Esophagus muscularis mucosa (tissue), 4 donors: ENCODE results near the gene CTRL. TPM values are rescaled to one million over a fixed set of nuclear protein-coding genes. Genes with fewer than 3 reads are reported as not detected.

Source experiments
- DNase-seq: peaks from one replicate; pipeline ENCODE4 v3.0.0-alpha.2; 2017; ENCODE audit errors: extremely low spot score
- H3K27ac ChIP-seq, 4 donors: fragments of 200-600 bp; sonication (generic); replicated peaks in 1 of 4; 1 replicate in 3 of 4; 2 replicates in 1 of 4; pipeline ENCODE4 v1.5.1; 2016 to 2019; ENCODE audit warnings: mild to moderate bottlenecking in 1 of 4
- H3K27me3 ChIP-seq, 4 donors: fragments of 200-600 bp; sonication (generic); one replicate each; pipeline versions ENCODE4 v1.5.1 to v1.6.0; 2016 to 2019
- H3K36me3 ChIP-seq, 4 donors: fragments of 200-600 bp; sonication (generic); one replicate each; pipeline ENCODE4 v1.5.1; 2016 to 2019
- H3K4me1 ChIP-seq, 4 donors: fragments of 200-600 bp; sonication (generic); one replicate each; pipeline ENCODE4 v1.5.1; 2016 to 2019
- H3K4me3 ChIP-seq, 4 donors: fragments of 200-600 bp; sonication (generic); 1 replicate in 2 of 4; 2 replicates in 2 of 4; pipeline ENCODE4 v1.5.1; 2016 to 2019; ENCODE audit warnings: mild to moderate bottlenecking in 4 of 4, moderate library complexity in 1 of 4
- H3K9me3 ChIP-seq, 4 donors: fragments of 200-600 bp; sonication (generic); 1 replicate in 3 of 4; 2 replicates in 1 of 4; pipeline ENCODE4 v1.5.1; 2016 to 2019
- CTCF ChIP-seq, 3 experiments: fragments of 200-600 bp in 2 of 3; fragments of 450-650 bp in 1 of 3; sonication (generic) in 2 of 3; IDR thresholded peaks; one replicate each; pipeline ENCODE4 v1.5.1; 2017 to 2019; ENCODE audit warnings: antibody characterized with exemption in 3 of 3, mild to moderate bottlenecking in 2 of 3, moderate library complexity in 1 of 3
- EP300 ChIP-seq: sonication (generic); formaldehyde crosslinking; IDR thresholded peaks from one replicate; pipeline ENCODE4 v1.6.1; 2017; ENCODE audit warnings: antibody characterized with exemption
- POLR2A ChIP-seq: fragments of 450-650 bp; IDR thresholded peaks from one replicate; pipeline ENCODE4 v1.6.1; 2017; ENCODE audit warnings: antibody characterized with exemption, moderate library complexity, mild to moderate bottlenecking, low read depth
- POLR2AphosphoS5 ChIP-seq, 2 donors: sonication (generic); formaldehyde crosslinking; IDR thresholded peaks; one replicate each; pipeline ENCODE4 v1.6.1; 2017; ENCODE audit warnings: antibody characterized with exemption in 2 of 2
- WGBS: methylation state at CpG from one replicate; pipeline ENCODE4 v1.1.5; 2018; 5-methylcytosine and 5-hydroxymethylcytosine counted together
- intact Hi-C: fragments of 100-400 bp; cut with DNase I; formaldehyde crosslinking; loops from one replicate; pipeline ENCODE4 v1.15.1; 2023
- total RNA-seq, 4 donors: library from RNA; depleted of rRNA; stranded (reverse); fragments of >200 nt; gene quantifications; one replicate each; pipeline versions ENCODE4 v1.1.0 to v1.2.1, GENCODE V29; 2016

Gene CTRL
- total RNA-seq, 4 donors from 2014 or later, result 0.80 to 1.1 (median 0.99) TPM; not detected in 1

- intact Hi-C loops, result loop anchor here (2.0 kb wide), 2 partner anchors 45 to 111 kb away; no protein-coding TSS in a partner anchor
- 91% methylated on average over 6 of the region's 7 CpGs for WGBS
- Histone ChIP-seq H3K27ac (no peak overlapping the region), H3K4me3 (no peak overlapping the region), H3K27me3 (no peaks in the 10 kb centered on the region), H3K36me3 (peaks cover 11 to 61% (median 60%) of the 10 kb centered on the region in 4 donors), H3K9me3 (no peaks in the 10 kb centered on the region), H3K4me1 (peaks cover 16 to 58% (median 44%) of the 10 kb centered on the region in 4 donors)
- no peak for TF ChIP-seq CTCF (IDR thresholded peaks at IDR 0.05)
- TF ChIP-seq POLR2A, result no peak
- TF ChIP-seq POLR2AphosphoS5 (IDR thresholded peaks at IDR 0.05), result no peak
- TF ChIP-seq EP300, result no peak
- DNase-seq, result no peak
Observed at GRCh38 chr16:67928147-67928546, 3.5 kb downstream of the CTRL start.

GRCh38 chr16:67927131-67927941, 4.3 kb downstream of the CTRL start:
- 90% methylated on average over 22 of the region's 22 CpGs for WGBS
- Histone ChIP-seq H3K4me1 (peaks cover 25 to 66% (median 52%) of the 10 kb centered on the region in 4 donors), H3K9me3 (no peaks in the 10 kb centered on the region), H3K4me3 (no peak overlapping the region), H3K27ac (peak overlapping the region in 1 of 4 donors; percentile 19), H3K36me3 (peaks cover 11 to 60% (median 55%) of the 10 kb centered on the region in 4 donors), H3K27me3 (no peaks in the 10 kb centered on the region)
- no peak for DNase-seq
- TF ChIP-seq CTCF (IDR thresholded peaks at IDR 0.05), result no peak
- TF ChIP-seq POLR2A, result no peak
- TF ChIP-seq POLR2AphosphoS5 (IDR thresholded peaks at IDR 0.05), result no peak
- TF ChIP-seq EP300, result no peak
- intact Hi-C loops, result no loop called here

- H3K9me3 ChIP-seq, result no peaks in the 10 kb centered on the region
- 47% methylated on average over 5 of the region's 13 CpGs for WGBS
- intact Hi-C loops, result no loop called here
- peaks cover 11 to 56% (median 46%) of the 10 kb centered on the region in 4 donors for H3K36me3 ChIP-seq
- DNase-seq, result no peak
- no peaks in the 10 kb centered on the region for H3K27me3 ChIP-seq
- H3K27ac ChIP-seq, result peak overlapping the region; percentile 19 to 51 (median 24)
- peak in 1 of 2 donors; percentile 27 for TF ChIP-seq POLR2AphosphoS5 (IDR thresholded peaks at IDR 0.05)
- no peak for TF ChIP-seq POLR2A
- H3K4me1 ChIP-seq, result peaks cover 30 to 71% (median 57%) of the 10 kb centered on the region in 4 donors
- no peak overlapping the region for H3K4me3 ChIP-seq
Observed at GRCh38 chr16:67926181-67926750, 5.4 kb downstream of the CTRL start.

- peaks cover 40 to 84% (median 71%) of the 10 kb centered on the region in 4 donors for H3K4me1 ChIP-seq
- no peak for DNase-seq
- H3K27ac ChIP-seq, result peak overlapping the region in 3 of 4 donors; percentile 44 to 62 (median 53)
- TF ChIP-seq POLR2A (no peak), CTCF (IDR thresholded peaks at IDR 0.05) (no peak), EP300 (no peak), POLR2AphosphoS5 (IDR thresholded peaks at IDR 0.05) (no peak)
- H3K36me3 ChIP-seq, result peaks cover 8 to 41% (median 36%) of the 10 kb centered on the region in 4 donors
- no peaks in the 10 kb centered on the region for H3K9me3 ChIP-seq
- intact Hi-C loops, result no loop called here
- H3K4me3 ChIP-seq, result no peak overlapping the region
- 93% methylated on average over 8 of the region's 10 CpGs for WGBS
- no peaks in the 10 kb centered on the region for H3K27me3 ChIP-seq
Observed at GRCh38 chr16:67924140-67924906, 7.3 kb downstream of the CTRL start.
